NCI-H510A (cell line): ENCODE measurements around the gene CMTM8.

Experiments used
- DNase-seq: peaks from one replicate; lab custom pipeline; 2025; lab: John Stamatoyannopoulos, UW

Gene CMTM8

DNA sequence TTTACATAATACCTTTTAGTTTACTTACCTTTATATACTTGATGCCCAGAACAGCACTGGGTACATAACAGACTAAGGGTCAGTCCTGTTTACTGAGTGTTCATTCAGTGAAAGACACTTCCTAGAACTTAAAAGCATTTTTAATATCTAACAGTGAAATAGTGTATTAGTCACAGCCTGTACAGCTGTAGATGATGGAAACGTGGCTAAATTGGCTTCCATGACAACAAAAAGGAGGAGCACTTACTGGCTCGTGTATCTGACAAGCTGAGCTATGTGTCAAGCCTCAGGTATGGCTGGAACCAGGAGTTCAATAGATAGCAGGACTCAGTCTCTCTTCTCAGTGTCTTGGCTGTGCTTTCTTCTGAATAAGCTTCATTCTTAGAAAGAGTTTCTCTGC is 40.2 kb downstream of the CMTM8 start:
- DNase-seq = no peak

DNA sequence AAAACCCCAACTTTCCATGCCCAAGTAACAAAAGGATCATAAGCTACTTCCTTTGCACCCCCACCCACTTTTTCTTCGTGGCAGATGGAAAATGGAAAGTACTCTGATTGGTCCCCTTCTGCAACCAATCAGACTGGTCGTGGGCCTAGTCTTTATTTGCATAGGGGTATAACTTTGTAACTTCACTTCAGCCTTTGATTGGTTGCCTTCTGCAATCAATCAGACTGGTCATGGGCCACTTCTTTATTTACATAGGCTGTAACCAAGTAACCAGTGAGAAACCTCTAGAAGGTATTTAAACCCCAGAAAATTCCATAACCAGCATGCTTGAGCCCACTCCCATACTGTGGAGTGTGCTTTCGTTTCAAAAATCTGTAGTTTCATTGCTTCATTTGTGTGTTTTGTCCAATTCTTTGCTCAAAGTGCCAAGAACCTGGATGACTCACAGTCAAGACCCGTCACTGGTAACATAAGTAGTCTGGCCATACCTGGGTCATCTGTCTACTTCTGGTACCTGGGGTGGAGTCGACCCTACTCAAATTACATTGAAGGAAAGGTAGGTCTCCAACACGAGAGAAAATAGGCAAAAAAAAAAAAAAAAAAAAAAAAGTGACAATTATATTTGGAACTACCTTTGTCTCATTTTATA is 41.9 kb downstream of the CMTM8 start:
- DNase-seq = no peak

DNA sequence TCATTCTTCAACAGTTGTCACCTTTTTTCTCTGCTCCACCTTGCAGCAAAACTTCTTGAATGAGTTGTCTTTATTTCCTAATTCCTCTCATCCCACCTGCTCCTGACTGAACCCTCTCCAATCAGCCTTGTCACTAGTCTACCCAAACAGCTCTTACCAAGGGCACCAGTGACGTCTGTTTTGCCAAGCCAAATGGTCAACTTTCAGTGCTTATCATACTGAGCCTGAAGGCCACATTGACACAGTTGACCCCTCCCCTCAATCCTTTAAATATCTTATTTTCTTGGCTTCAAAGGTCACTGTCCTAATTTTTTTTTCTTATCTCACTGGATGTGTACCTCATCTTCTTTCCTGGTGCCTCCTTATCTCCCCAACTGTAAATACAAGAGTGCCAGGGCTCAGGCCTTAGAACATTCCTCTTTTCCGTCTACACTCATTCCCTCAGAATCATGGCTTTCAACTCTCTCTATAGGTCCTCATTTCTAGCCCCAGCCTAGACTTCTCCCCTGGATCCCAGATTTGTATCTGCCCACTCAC is 43.2 kb downstream of the CMTM8 start:
- DNase-seq = no peak

DNA sequence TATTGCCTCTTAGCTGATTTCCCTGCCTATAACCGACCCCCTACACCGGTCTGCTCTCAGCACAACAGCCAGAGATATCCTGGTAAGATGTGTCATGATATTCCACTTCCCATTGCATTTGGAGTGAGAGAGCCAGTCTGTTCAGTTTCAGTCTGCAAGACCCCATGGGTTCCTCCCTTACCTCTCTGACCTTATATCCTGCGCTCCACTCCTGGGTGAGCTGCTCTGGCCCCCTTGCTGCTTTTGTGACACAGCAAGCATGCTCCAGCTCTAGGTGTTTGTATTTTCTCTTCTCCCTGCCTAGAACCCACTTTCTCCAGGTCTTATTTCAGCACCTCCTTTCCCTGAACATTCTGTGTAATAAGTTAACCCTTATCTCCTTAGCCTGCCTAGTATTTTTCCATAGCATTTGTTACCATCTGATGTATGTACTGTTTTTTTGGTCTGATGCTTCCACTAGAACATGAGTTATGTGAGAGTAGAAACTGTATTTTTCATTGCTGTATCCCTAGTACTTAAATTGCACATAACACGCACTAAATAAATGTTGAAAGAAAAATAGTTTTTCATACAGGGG is 44.2 kb downstream of the CMTM8 start:
- no peak for DNase-seq

DNA sequence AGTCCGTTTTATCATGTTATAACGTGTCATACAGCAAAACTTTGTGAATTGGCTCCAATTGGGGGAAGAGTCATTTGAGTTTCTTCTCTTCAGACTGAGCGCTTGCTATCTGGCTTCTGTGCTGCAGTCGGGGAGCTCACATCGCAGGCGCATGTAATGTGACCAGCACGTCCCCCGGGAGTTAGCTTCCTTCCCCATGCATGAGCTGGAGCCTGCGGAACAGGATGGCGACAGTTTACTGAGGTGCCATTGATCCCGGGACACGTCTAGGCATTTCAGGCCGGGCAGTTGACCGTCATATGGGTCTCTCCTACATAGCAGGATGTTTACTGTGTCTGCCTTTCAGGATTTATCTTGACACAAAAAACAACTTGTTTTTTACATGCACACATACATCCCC is 44.8 kb downstream of the CMTM8 start:
- no peak for DNase-seq

DNA sequence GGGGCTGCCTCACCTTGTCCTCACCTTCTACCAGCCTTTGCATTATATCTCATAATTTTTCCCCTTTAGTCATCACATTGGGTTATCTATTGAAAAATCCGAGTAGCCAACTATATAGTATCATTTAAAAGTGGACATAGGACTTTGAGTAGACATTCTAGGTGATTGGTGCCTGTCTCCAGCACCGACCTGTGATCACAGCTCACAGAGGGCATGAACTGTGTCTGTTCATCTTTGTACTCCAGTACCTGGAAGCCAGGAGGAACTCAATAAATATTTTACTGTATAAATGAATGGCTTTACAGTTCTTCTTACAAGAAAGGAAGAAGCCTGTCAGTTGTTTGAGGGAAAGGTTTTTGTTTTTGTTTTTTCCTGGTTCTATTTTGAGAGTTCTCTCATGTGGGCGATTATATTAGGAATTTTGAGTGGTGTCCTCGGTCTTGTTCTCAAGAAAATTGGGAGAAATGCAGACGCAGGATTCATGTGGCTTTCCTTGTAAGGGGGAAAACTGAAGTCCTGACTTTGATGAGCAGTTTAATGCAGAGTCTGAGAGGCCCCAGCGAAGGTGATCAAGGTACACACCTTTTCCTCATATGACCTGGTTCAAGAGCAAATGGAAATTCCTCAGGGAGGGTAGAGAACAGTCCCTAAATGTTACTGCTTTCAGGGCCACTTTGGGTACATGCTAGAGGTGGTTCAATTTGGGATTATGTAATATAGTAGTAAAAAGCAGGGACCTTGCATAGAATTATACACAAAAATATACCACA is 46.1 kb downstream of the CMTM8 start:
- no peak for DNase-seq

DNA sequence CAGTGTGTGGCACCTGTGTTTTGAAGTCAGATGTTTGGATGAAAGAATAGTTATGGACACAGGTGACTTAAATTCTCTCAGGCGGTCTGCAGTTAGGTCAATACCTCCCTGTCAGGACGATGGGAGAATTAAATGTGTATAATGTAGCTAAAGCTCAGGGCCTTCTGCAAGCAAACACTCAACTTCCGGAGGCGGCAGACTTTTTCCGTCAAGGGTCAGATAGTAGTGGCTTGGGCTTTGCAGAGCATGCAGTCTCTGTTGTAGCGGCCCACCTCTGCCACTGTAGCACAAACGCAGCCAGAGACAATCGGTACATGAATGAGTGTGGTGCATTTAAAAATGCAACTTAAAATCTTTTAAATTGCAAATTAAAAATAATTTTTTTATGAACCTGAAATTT is 47.4 kb downstream of the CMTM8 start:
- DNase-seq = peak; percentile 28

DNA sequence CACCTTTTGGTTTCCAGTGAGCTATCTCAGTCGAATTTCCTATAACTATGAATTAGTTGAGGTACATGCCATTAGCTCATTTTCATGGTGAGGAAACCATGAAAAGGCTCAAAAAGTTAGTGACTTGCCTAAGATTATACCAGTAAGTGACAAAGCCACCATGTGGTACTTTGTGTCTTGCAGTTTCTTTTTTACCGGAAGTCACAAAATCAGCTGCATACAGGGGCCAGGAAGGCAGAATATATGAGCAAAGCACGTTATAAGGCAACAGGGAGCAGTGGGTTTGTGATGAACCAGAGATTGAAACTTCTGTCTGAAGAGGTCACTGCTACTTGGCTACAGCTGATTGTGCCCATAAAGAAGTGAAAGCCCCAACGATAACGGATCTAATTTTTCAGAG is 50.3 kb downstream of the CMTM8 start:
- DNase-seq = no peak

DNA sequence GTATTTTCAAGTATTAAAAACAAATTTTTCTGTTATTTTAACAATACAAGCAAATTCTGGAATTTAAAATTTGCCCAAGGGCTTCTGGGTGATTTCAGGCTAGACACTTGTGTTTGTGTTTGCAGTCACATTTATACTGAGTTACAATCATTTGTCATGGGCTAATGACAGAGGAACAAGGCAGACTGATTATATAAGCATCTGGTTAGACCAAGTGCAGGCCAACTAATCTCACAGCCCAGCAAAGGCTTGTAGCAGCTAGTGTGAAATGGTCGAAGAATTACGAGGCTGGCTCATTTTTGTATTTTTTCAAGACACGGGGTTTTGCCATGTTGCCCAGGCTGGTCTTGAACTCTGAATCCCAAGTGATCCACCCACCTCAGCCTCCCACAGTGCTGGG is 52.1 kb downstream of the CMTM8 start:
- no peak for DNase-seq

DNA sequence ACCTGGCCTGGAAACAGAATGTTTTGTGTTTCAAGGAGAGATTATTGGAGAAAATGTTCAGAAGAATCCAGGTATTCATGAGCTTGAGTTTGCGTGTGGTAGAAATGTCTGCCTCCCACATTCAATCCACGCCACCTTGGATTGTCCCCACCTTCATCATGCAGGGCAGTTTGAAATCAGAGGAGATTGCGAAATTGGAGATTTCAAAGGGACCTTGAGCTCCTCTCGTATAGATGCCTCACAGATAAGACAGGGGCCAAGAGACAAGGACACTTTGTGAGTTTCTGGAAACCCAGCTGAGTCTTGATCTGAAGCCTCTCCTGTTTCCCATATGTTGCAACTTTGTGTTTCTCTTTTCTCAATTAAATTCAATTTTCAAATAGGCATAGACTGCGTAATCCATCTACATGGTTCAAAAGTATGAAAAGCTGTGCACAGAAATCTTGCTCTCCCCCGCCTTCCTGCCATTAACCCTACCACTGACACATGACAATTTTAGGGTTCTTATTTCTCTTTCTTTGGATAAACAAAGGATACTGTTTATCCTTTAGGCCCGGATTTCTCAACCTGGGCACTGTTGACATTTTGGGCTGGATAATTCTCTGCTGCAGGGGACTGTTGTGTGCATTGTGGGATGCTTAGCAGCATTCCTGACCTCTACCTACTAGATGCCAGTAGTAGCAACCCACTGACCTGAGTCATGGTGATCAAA is 53.8 kb downstream of the CMTM8 start:
- DNase-seq = no peak

DNA sequence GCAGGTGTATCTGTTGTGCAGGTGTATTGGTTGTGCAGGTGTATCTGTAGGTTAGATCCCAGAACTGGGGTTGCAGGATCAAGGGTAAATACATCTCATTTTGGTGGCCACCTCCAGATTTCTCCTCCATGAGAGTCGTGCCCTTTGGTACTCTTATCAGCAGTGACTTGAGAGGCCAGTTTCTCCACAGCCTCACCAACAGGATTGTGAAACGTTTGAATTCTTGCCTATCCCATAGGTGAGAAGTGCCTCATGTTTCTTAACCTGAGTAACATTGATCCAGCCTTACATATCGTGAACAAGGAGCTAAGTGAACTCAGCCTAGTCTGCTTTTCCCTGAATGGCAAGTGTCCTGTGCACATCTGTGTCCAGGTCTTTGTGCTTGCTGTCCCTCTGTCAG is 55.4 kb downstream of the CMTM8 start:
- DNase-seq = no peak

DNA sequence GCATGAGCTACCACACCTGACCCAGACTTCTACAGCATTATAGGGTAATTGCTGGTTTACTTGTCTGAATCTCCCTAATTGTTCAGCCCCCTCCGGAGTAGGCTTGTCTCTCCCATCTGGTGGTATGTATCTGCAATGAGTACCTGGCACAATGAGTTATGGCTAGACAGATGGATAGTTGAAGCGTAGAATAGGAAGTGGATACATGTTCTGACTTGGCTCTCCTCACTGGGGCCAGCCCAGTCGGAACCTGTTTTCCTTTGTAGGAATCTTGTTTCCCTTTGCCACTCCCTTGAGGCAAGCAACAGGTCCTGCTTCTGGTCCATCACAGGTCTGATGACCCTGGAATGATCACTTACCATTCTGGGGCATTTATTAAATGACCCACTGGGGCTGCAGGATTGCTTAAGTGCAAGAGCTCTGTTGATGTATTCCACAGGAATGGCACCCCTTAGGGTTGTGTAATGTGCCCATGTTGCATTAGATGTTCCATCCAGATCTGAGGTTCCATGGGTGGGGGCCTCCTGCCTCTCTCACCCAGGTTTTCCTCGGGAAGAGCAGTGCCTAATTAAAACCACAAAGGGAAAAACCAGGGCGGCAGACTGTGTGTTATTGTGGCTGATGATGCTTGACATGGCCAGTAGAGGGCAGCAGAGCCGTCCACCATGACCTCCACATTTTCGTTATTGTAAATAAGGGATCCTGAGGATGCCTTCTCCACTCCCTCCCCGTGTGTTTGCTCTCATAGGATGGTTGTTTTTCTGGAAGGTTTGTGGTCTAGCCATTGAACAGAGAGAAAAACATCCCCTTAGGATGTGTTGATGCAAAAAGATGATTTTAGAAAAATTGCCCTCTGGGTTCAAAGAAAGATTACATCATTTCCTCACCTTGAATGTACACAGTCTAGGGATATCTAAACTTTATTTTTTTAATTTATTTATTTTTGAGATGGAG is 58.0 kb downstream of the CMTM8 start:
- no peak for DNase-seq

DNA sequence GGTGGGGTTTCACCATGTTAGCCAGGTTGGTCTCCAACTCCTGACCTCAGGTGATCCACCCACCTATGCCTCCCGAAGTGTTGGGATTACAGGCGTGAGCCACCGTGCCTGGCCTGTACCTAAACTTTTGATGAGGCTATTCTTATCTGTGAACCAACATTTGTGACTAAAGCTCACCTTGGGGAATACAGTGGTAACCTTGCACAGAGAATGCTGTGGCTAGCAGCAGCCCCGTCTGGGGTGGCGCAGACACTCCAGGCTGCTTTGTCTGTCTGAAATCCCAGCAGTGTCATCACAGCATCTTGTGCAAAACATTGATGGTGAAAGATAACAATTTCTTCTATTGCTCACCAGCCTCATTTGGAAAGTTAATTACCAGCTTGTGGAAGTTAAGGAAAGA is 58.9 kb downstream of the CMTM8 start:
- no peak for DNase-seq

DNA sequence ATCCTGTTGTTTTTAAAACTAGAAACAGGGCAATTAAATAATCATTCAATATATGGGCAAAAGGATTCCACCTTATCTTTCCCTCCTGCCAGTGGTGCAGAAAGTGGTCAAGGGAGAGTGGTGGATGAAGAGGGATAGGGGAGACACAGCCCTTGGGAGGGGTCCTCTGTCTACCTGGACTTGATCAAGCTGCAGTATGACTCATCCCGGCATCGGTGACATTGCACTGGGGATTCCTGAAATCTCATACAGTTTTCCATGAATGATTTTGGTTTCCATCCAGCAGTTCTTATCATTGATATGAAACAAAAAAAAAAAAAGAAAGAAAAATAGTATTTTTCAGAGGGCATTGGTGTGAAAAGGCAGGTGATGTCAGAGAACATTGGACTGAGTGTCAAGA is 62.9 kb downstream of the CMTM8 start:
- no peak for DNase-seq

DNA sequence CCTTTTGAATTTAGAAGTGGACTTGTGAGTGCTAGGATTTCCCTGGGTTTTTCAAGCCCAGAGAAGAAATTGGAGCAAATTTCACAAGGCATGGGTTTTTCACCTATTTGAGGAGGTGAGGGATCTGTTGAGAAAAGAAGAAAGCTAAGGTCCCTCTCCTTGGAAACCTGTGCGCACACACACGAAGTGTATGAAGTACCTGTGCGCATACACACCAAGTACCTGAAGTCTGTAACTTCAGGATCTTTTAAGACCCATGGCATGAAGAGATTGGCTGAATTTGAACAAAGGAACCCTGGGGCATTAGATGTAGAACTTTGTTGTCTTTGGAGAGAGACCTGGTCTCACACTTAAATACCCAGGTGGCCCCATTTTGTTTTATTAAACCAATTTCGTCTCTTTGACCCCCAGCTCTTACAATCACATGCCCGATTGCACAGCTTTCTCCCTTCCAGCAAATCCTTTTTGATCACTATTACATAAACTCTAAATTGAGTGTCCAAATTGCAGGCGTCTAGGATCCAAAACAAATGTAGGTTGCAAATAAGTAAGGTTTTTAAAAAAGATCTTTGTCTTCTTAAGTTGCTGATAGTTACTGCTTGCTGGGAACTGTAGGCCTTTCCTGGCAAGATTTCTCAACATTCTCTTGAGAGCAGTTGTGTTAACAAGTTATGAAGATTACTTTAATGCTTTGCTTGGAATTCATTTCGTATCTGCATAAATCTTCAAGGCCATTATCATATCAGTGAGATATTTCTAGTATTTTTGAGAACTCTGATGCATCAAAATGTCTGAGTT is 64.3 kb downstream of the CMTM8 start:
- no peak for DNase-seq

DNA sequence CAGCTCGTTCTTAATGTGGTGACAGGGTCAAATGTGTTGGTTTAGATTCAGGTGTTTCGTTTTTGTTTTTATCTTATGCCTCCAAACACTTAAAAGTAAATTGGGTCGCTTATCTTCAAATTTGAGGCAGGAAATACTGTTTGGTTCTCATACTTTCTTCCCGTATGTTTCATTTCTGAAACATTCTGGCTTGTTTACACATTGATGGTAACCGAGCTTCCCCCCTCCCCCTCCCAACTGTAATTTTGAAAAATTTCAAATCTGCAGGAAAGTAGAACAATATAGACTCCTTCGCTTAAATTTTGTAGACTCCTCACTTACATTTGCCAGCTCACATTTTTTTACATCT is 64.9 kb downstream of the CMTM8 start:
- no peak for DNase-seq

DNA sequence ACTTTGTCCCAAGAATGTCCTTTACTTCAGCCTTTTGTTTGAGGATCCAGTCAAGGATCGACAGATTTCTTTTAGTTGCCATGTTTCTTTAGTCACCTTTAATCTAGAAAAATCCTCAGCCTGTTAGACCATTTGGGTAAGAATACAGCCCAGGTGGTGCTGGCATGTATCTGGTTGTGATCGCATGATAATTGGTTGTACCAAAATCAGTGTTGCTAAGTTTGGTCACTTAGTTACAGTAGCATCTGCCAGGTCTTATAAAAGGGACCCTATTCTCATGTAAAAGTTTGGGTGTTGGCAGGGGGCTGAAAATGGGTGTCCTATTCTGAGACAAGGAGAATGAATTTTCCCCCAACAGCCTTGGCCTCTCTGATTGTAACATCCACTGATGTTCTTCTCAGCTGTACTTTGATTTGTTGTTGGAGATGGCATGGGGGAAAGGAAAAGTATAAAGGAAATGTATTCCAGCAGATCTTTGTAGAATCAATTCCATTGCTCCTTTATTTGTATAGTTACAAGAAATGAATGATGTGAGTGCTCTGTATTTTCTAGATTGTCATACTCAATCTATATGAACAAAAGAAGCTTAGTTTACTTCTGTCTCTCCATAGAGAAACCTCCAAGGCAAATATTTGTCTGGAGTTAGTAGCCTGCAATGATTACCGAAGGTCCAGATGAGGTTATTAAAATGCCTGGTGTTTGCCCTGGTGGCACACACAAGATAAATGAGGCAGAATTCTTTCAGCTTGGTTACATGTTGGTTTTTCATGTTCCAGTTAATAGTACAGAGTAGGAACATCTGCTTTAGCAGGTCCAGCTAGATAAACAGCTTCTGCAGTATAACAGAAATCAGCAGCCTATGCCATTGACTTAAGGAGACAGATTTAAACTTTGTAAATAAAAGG is 65.7 kb downstream of the CMTM8 start:
- no peak for DNase-seq

DNA sequence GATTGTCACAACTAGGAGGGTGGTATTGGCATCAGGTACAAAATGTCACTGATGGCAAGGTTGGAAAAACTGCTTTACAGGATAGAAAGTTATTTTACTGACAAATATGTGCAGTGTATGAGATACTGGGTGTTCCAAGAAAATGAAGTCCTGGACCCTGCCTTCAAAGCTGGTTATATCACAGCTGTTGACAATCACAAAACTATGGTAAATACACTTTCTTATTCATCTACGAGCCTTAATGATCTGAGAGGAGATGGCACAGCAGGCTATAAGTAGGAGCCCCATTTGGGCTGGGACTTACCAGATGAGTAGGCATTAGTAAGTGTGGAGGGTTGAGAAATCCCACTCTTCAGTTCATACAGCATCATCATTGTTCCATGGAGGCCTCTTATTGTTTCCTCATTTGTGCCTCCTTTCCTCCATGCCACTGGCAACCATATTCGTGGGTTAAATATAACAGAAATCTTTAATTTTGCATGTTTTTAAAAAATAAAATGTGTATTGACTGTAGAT is 66.9 kb downstream of the CMTM8 start:
- DNase-seq = no peak

DNA sequence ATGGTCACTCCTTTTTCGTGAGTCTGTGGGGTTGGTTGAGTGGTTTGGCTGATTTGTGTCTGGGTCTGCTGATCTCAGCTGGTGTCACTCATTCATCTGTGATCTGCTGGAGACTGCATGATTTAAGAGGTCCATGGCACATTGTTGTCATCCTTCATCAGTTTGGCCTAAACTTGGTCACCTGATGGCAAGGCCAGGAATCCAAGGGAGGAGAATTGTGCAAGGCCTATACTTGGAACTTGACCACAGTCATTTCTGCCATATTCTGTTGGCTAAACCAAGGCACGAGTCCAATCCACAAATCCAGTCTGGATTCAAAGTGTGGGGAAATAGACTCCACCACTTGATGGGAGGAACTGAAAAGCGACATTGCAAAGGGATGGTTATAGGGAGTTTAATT is 67.6 kb downstream of the CMTM8 start:
- no peak for DNase-seq

DNA sequence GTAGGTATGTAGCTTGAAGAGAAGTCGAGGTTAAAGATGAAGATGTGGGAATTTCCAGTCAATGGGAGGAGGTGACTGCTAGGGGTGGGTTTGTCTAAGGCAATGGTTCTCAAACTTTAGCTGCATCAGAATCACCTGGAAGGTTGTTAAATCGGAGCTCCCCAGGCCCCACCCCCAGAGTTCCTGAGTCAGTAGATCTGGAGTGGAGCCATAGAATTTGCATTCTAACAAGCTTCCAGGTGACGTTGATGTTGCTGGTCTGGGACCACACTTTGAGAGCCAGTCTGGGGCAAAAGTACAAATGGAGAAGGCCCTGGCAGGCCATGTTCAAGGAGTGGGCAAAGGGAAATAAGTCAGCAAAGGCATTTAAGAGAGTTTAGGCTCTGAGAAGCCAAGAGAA is 69.1 kb downstream of the CMTM8 start:
- no peak for DNase-seq
